NCI-H446 treated with DMSO at 0.1 percent for 48 hours (cell line): ENCODE data around the gene PSMG4.

ENCODE experiments used
- DNase-seq: peaks from one replicate; lab custom pipeline; 2025; lab: John Stamatoyannopoulos, UW

Gene PSMG4

DNA sequence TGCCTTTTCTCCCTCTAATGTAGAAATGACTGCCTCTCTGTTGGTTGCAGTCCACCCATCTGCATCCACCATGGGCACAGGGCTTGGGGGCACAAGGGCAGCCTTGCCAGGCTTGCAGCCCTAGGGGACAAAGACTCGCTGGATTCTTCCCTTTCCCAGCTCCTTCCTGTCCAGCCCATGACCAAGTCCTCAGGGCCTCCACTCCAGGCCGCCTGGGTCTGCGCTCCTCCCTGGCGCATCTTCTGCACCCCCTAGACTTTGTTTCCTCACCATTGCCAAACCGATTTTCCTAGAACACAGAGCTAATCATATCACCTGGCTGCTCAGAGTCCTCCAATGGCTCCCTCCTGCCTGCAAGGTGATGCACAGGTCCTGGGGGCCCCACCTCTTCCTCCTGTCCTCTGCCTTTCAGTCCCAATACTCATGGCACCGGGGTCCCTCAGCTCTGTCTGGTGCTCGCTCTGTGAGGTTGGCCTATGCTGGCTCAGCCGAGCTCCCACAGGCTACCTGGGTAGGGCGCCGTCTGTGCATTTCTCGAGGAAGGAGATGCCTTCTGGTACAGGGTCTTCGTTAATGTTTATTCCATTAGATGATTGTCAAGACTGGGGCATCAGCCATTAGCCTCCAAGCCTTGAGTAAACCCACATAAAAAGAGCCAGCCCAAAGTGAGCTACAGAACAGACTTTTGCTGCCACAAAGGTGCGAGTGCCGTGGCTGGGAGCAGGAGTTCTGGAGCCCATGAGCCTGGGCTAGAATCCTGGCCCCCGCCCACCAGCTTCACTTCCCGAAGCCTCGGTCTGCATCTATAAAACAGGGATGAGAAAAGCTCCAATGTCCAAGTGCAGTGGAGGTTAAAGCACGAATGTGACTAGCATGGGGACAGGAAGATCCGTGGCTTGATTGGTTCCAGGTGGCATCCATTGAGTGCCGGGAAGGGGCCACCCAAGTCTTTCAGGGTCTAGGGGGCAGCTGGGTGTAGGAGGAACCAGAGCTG lies 17.7 kb downstream of the PSMG4 start:
- no peak for DNase-seq

GRCh38 chr6:3277251-3277650 lies 18.5 kb downstream of the PSMG4 start:
- DNase-seq = no peak

- DNase-seq = no peak
Measured at GRCh38 chr6:3277851-3278416, 19.2 kb downstream of the PSMG4 start.

GRCh38 chr6:3278691-3279090 lies 19.9 kb downstream of the PSMG4 start:
- DNase-seq = no peak

DNA sequence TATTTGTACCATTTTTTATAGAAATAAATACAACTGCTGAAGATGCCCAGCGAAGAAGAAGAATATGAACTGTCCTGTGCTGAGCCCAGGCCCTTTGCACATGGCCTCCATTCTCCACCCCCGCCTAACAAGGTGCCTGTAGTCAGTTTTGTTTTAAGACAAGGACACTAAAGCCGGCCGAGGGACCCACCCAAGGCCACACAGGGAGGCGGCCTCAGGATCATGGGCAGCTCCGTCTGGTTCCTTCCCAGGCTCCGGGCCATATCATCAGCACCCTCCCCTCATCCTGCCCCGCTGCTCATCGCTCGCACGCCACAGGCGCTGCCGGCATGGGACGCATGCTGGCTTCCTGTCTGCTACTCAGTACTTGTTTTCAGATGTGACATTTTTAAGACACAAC lies 21.3 kb downstream of the PSMG4 start:
- DNase-seq = no peak

DNA sequence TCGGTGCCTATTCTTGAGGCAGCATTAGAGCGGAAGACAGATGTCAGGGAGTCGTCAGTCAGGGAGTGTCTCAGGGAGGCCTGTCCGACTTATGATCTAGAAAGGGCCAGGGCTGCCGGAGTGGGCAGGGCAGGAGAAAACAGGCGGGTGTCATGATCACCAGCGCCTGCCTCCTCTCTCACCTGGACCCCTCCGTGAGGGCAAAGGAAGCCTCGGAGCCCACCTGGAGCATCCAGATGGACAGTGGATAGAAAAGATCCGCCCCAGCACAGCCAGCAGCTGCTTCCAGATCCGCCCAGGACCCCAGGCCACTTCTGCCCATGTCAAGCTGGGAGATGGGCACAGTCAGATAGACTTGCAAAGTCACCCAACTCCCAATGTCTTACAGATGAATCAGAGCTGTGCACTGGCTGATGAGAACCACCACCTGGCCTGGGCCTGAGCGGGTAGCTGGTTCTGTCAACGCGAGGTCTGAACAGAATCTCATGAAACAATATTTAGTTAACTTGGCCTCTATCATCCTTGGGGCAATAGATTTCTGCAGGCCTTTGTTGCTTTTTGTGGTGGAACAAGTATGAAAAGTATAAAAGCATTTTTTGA lies 22.2 kb downstream of the PSMG4 start:
- no peak for DNase-seq

- no peak for DNase-seq
Measured at GRCh38 chr6:3281631-3282475, 23.1 kb downstream of the PSMG4 start.

- no peak for DNase-seq
Measured at GRCh38 chr6:3282476-3283236, 23.9 kb downstream of the PSMG4 start.

GRCh38 chr6:3283241-3283640 lies 24.5 kb downstream of the PSMG4 start:
- no peak for DNase-seq

DNA sequence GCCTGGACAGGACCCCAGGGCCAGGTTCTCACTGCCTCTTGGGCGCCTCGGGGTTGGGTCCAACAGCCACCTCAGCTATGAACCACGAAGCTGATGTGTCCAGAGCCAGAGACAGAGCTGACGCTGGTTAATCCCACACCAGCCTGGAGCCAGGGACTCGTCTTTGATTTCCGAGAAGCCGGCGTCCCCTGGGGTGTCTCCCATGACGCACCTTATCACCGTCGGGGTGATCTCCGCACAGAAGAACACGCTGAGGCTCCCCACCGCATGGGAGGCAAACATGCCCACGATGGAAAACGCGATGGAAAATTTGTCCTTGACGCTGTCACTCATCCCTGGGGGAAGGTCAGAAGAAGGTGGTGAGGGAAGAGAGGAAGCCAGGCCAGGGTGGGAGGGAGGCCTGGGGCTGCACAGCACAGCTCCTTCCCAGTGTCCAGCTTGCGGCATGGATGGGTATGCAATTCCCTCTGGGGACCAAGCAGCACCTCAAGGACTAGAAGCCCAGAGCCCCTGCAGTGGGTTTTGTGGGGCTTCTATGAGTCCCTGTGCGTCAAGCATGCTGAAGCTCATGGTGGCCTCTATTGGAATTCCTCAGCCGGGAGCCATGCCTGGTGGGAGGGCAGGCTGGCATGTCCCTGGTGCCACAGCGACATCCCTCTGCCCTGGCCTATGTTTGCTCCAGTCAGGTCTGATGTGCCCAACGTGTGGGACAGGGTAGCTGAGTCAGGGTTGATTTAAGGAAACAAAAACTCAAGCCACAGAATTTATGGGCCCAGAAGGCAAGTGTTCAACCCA lies 25.1 kb downstream of the PSMG4 start:
- DNase-seq = no peak

GRCh38 chr6:3284436-3284876 lies 25.7 kb downstream of the PSMG4 start:
- DNase-seq = no peak

DNA sequence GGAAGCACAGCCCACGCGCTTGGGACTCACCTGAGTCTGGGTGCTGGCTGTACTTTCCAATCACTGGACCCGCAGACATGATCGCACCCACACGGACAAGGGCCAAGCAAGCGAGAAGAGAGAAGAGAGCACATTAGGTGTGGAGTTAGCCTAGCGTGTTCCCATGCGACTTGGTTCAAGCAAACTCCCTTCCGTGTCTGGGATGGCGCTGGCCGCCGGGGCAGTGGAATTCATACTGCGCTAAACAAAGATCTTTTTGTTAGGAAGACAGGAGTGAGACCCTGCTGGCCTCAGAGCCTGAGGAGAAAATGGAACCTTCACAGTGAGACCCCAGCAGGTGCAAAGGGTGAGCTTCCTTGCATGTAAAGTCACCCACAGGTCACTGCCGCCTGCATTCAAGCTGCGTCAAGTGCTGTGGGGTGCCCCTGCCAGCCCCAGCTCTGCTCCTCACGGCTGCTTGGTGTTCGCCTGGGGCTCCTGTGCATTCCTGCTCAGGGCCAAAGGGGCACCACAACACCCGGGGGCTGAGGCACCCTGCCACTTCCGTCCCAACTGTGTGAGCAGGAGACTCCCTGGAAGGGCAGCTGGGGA lies 26.4 kb downstream of the PSMG4 start:
- DNase-seq = no peak

DNA sequence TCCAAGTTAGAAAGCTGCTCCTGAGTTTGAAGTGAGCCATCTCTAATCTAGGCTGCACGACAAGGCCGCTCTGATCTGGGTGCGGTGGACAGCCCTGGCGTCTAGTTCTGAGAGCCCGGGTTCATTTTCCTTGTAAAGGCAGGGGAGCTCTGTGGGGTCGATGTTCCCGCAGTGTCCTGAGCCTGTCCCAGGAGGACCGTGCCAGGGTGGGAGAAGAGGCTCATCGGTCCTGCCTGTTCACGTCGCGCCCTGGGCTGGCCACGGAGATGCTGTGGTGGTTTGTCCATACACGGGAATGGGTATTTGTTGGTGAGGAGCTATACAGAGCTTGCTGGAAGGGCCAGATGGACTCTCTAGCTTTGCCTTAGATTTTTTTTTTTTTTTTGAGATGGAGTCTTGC lies 27.0 kb downstream of the PSMG4 start:
- no peak for DNase-seq

DNA sequence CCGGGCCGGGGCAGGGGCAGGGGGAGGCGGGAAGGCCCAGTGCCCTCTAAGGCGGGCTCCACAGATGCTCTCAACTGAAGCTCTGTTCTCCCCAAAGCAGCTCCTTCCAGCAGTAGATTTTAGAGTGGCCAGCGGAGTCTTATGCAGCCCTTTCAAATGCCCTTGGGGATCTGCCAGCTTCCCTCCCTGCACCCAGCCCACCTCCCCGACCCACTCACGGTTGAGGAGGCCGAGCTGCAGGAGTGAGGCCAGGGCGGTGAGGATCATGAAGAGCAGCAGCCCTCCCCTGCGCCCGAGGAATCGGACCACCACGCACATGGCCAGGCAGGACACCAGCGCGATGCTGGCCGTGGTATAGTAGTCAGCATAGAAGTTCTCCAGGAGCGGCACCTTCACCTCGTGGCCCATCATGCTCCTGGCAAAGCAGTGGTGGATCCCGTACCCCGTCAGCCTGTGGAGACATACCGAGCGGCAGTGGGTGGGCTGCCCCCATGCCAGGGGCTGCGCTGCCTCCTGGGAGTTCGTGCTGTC lies 28.0 kb downstream of the PSMG4 start:
- DNase-seq = no peak

GRCh38 chr6:3287308-3287707 lies 28.6 kb downstream of the PSMG4 start:
- DNase-seq = no peak

DNA sequence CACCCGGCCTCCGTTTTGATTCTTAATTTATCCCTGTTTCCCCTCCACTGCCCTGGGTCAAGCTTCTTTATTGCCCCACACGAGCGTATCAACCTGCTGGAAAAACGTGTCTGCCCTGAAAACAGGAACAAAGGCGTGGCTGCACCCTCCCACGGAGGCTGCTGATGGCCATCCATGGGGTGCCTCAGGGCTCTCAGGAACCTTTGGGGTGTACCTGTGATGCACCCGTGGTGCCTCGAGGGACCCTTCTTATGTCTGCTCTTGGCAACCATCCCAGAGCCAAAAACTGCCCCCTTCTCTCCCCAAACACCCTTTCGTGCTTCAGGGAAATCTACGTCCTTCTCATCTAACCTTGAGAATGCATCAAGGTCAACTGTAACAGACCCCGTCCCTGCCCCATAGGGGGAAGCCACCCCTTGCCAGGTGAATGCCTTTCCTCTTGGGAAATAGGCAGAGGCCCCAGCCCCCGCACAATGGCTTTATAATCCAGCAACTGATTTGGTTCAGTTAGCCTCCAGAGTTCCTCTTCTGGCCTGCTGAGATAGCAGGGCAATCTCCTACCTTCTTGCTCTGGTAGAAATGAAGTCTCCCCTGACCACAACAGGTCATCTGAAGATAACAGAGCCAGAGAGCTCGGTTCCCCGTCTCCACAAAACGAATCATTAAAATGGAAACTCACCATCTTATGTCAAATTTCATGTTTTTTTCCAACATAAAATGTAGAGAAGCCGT lies 29.4 kb downstream of the PSMG4 start:
- no peak for DNase-seq

DNA sequence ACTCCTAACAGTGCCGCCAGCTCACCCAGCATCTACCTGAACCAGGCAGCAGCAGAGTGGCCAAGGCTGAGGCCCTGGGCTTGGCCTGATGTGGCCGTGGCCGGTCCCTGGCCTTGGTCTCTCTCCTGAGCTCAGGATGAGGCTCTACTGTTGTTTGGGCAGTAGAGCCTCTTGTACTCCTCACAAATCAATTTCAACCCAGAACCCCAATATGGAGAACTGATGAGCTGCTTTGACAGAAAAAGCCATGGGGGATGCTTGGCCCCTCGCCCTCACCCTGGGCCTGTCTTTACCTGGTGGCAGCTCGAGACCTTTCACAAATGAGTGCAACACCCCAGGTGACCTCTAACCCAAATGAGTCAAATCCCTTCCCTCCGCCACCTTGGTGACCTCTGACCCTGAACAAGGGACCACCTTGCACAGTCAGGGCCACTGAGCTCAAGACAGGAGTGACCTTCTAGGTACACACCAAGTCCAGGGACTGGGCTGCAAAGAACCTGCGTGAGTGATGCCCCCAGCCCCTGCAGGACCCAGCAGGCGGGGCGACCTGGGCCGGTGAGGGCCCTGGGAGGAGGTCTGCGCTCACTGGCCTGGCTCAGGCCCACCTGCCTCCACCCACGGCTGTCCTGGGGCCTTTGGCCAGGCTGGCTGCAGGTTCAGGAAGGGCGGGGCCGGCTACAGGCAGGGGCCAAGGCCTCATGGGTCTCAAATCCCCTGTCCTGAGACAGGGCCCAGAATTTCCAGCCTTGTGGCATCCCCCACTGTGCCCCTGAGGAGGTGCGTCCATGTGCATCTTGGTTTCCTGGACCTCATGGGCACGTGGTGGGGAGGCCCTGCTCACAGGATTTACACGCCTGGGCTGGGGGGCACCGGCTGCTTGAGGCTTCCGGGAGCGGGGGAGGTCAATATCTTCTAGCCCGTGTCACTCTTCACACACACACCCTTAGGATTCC lies 30.2 kb downstream of the PSMG4 start:
- DNase-seq = no peak

DNA sequence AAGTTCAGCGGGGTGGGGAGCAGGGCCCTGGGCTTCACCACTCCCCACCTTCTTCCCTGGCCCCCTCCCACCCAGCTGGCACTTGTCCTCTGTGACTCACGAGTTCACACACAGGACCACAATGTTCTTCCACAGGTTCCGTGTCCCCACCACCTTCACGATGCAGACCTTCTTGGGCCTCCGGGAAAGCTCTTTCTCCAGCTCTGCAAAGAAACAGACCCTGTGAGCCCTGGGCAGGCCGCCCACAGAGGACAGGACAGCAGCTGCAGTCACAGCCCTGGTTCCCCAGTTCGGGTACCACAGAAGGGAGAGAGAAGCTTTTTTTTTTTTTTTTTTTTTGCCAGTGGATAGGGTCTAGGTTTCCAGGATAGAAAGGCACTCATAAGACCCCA lies 30.9 kb downstream of the PSMG4 start:
- DNase-seq = no peak
